Measurements from ENCODE around the gene ST6GALNAC1.

ST6GALNAC1 gene

GRCh38 chr17:76643553-76644148, at the start of gene ST6GALNAC1:
Gene ST6GALNAC1, minus strand, starts transcription at chr17:76643757. Its CDS starts 119 bp downstream, at chr17:76643638.
- peak; percentile 88 for DNase-seq

GRCh38 chr17:76691379-76692191, 48.0 kb upstream of the ST6GALNAC1 start:
- DNase-seq = no peak

GRCh38 chr17:76690596-76691280, 47.2 kb upstream of the ST6GALNAC1 start:
- no peak for DNase-seq

- no peak for DNase-seq
These were observed 46.3 kb upstream of the ST6GALNAC1 start for GRCh38 chr17:76689859-76690258.

- no peak for DNase-seq
These were observed 44.6 kb upstream of the ST6GALNAC1 start for GRCh38 chr17:76688165-76688622.

- DNase-seq = no peak
These were observed 44.0 kb upstream of the ST6GALNAC1 start for GRCh38 chr17:76687298-76688164.

GRCh38 chr17:76686538-76687297, 43.2 kb upstream of the ST6GALNAC1 start:
- no peak for DNase-seq

GRCh38 chr17:76685846-76686245, 42.3 kb upstream of the ST6GALNAC1 start:
- no peak for DNase-seq

GRCh38 chr17:76685366-76685765, 41.8 kb upstream of the ST6GALNAC1 start:
- no peak for DNase-seq

- DNase-seq = no peak
These were observed 41.2 kb upstream of the ST6GALNAC1 start for GRCh38 chr17:76684756-76685155.

- no peak for DNase-seq
These were observed 40.6 kb upstream of the ST6GALNAC1 start for GRCh38 chr17:76683921-76684745.

GRCh38 chr17:76683011-76683755, 39.6 kb upstream of the ST6GALNAC1 start:
- peak; percentile 29 for DNase-seq

GRCh38 chr17:76682296-76682695, 38.7 kb upstream of the ST6GALNAC1 start:
- DNase-seq = peak; percentile 91

- DNase-seq = peak; percentile 90
These were observed 37.9 kb upstream of the ST6GALNAC1 start for GRCh38 chr17:76681222-76682137.

- no peak for DNase-seq
These were observed 35.7 kb upstream of the ST6GALNAC1 start for GRCh38 chr17:76679239-76679638.

- peak; percentile 14 for DNase-seq
These were observed 34.8 kb upstream of the ST6GALNAC1 start for GRCh38 chr17:76678330-76678729.

- no peak for DNase-seq
These were observed 33.8 kb upstream of the ST6GALNAC1 start for GRCh38 chr17:76677406-76677805.

GRCh38 chr17:76676629-76677028, 33.1 kb upstream of the ST6GALNAC1 start:
- DNase-seq = no peak

GRCh38 chr17:76675648-76676047, 32.1 kb upstream of the ST6GALNAC1 start:
- no peak for DNase-seq

Data from hematopoietic multipotent progenitor cell treated with erythropoietin and hydrocortisone succinate and interleukin-3 and kit ligand, for 4 days (in vitro differentiated cells).